GM12891 (cell line): ENCODE measurements around the gene MEIOSIN. TPM values are rescaled to one million over a fixed set of nuclear protein-coding genes. Genes with fewer than 3 reads are reported as not detected.
A peak's percentile ranks its signal among the peaks of the same experiment; 100 is the strongest.
"Not testable (repeated sequence)": the region's sequence is repeated elsewhere in the genome, so short reads cannot be mapped to it uniquely, and the experiment has no call there.

ENCODE experiments used
- DNase-seq: peaks from one replicate; pipeline ENCODE4 v3.0.0; 2011; ENCODE audit warnings: low spot score; ENCODE audit not compliant: insufficient read length
- FAIRE-seq: peaks from 2 replicates; lab custom pipeline; 2011; peaks lifted over from hg19 to GRCh38; lab: Jason Lieb, UNC
- PAX5 ChIP-seq: IDR thresholded peaks from 2 replicates; pipeline ENCODE4 v1.6.1; 2011; ENCODE audit warnings: low read length, moderate library complexity, mild to moderate bottlenecking; ENCODE audit not compliant: insufficient read depth, severe bottlenecking
- POLR2A ChIP-seq: IDR thresholded peaks from 2 replicates; pipeline ENCODE4 v1.6.1; 2011; ENCODE audit warnings: low read depth, low read length, control low read depth
- POLR2AphosphoS5 ChIP-seq: IDR thresholded peaks from 2 replicates; pipeline ENCODE4 v1.6.1; 2011; ENCODE audit warnings: low read depth, low read length, control low read depth
- POU2F2 ChIP-seq: IDR thresholded peaks from 2 replicates; pipeline ENCODE4 v1.6.1; 2011; ENCODE audit warnings: low read depth, mild to moderate bottlenecking, control low read depth, low read length, moderate library complexity
- SPI1 ChIP-seq: IDR thresholded peaks from 2 replicates; pipeline ENCODE4 v1.6.1; 2011; ENCODE audit warnings: low read depth, low read length, control low read depth
- TAF1 ChIP-seq: IDR thresholded peaks from 2 replicates; pipeline ENCODE4 v1.6.1; 2011; ENCODE audit warnings: low read depth, low read length, control low read depth
- polyA plus RNA-seq: library from polyadenylated mRNA; unstranded; fragments of >200 nt; gene quantifications from one replicate; pipeline ENCODE4 v1.2.1, GENCODE V29; 2012; ENCODE audit warnings: low read depth, missing spikeins, inconsistent platforms; ENCODE audit not compliant: missing spikeins

MEIOSIN gene
- polyA plus RNA-seq: 0.05 TPM

- FAIRE-seq: no peak
- TF ChIP-seq POU2F2 (no peak), TAF1 (no peak), PAX5 (no peak), POLR2AphosphoS5 (no peak), SPI1 (no peak), POLR2A (no peak)
Observed at GRCh38 chr19:45733160-45733810, at the start of gene MEIOSIN. MEIOSIN (plus strand) TSS chr19:45733439; CDS start chr19:45735377, 1,938 bp downstream.

GRCh38 chr19:45685045-45685444 lies 48.2 kb upstream of the MEIOSIN start:
- not testable (repeated sequence) for FAIRE-seq

More at GRCh38 chr19:45733160-45733810, at the start of gene MEIOSIN:
- no peak for DNase-seq

GRCh38 chr19:45687599-45687998 lies 45.6 kb upstream of the MEIOSIN start:
- FAIRE-seq (no peak), DNase-seq (no peak)
- TF ChIP-seq PAX5: no peak
- TF ChIP-seq TAF1: no peak
- TF ChIP-seq POLR2AphosphoS5: no peak
- 0 out of 2 replicates have a peak, but pooled peaks have one; percentile 30 for TF ChIP-seq POLR2A

More at GRCh38 chr19:45685045-45685444, 48.2 kb upstream of the MEIOSIN start:
- DNase-seq: not testable (repeated sequence)

- peak; percentile 81 for DNase-seq
- FAIRE-seq: no peak
Observed at GRCh38 chr19:45691516-45692186, 41.6 kb upstream of the MEIOSIN start, which contains the start of gene SNRPD2. SNRPD2 (minus strand) TSS chr19:45691953; CDS start chr19:45691888, 65 bp downstream.

GRCh38 chr19:45692187-45693105 lies 40.8 kb upstream of the MEIOSIN start, which contains the start of gene QPCTL:
QPCTL (plus strand) TSS chr19:45692666; CDS start chr19:45692704, 38 bp downstream.
- FAIRE-seq (peak; percentile 100), DNase-seq (peak; percentile 91)
- TF ChIP-seq POLR2AphosphoS5: peak; percentile 74
- TF ChIP-seq PAX5: no peak
- no peak for TF ChIP-seq POU2F2
- TF ChIP-seq SPI1: peak; percentile 65
- TF ChIP-seq POLR2A: peak; percentile 85
- TF ChIP-seq TAF1: no peak; the same call in 1 of the 2 replicates

More at GRCh38 chr19:45691516-45692186, 41.6 kb upstream of the MEIOSIN start, which contains the start of gene SNRPD2:
- TF ChIP-seq SPI1 (peak; percentile 89), POU2F2 (0 out of 2 replicates have a peak, but pooled peaks have one; percentile 81), PAX5 (no peak), POLR2A (peak; percentile 98), TAF1 (peak; percentile 94), POLR2AphosphoS5 (peak; percentile 98)

- no peak; the same call in 1 of the 2 replicates for TF ChIP-seq POU2F2
- TF ChIP-seq POLR2AphosphoS5: no peak
- TF ChIP-seq TAF1: no peak
- no peak for TF ChIP-seq PAX5
- TF ChIP-seq SPI1: no peak
- no peak for TF ChIP-seq POLR2A
- DNase-seq (no peak), FAIRE-seq (peak; percentile 54)
Observed at GRCh38 chr19:45693106-45693788, 40.0 kb upstream of the MEIOSIN start.

GRCh38 chr19:45701676-45702075 lies 31.6 kb upstream of the MEIOSIN start:
- FAIRE-seq: no peak
- DNase-seq: no peak
- no peak for TF ChIP-seq TAF1
- TF ChIP-seq POLR2AphosphoS5: no peak
- no peak for TF ChIP-seq POU2F2
- TF ChIP-seq PAX5: no peak
- TF ChIP-seq SPI1: no peak
- TF ChIP-seq POLR2A: no peak

- TF ChIP-seq POLR2A (no peak; the same call in 1 of the 2 replicates), PAX5 (no peak), POLR2AphosphoS5 (no peak), POU2F2 (no peak), TAF1 (no peak), SPI1 (no peak)
- peak; percentile 33 for FAIRE-seq
Observed at GRCh38 chr19:45705115-45705514, 28.1 kb upstream of the MEIOSIN start.

More at GRCh38 chr19:45705115-45705514, 28.1 kb upstream of the MEIOSIN start:
- DNase-seq: no peak
